ENCODE results near the gene DGKD. TPM values are rescaled to one million over a fixed set of nuclear protein-coding genes. Genes with fewer than 3 reads are reported as not detected.

The DGKD gene
- total RNA-seq, 1 donor: 16.0 TPM

- TF ChIP-seq CTCF (IDR thresholded peaks at IDR 0.05; ENCODE audit: insufficient read depth, low read depth, low read length): no peak
Measured at GRCh38 chr2:233501198-233502076, 147.1 kb downstream of the DGKD start.

GRCh38 chr2:233503481-233503880 is 149.2 kb downstream of the DGKD start:
- no peak for DNase-seq (ENCODE audit: low read depth)
- TF ChIP-seq CTCF (IDR thresholded peaks at IDR 0.05; ENCODE audit: insufficient read depth, low read depth, low read length): no peak
- H3K4me3 ChIP-seq (ENCODE audit: low read depth, low read length): no peak overlapping the region

More at GRCh38 chr2:233501198-233502076, 147.1 kb downstream of the DGKD start:
- no peak overlapping the region for H3K4me3 ChIP-seq (ENCODE audit: low read depth, low read length)
- no peak for DNase-seq (ENCODE audit: low read depth)

- no peak for TF ChIP-seq CTCF (IDR thresholded peaks at IDR 0.05; ENCODE audit: insufficient read depth, low read depth, low read length)
- no peak overlapping the region for H3K4me3 ChIP-seq (ENCODE audit: low read depth, low read length)
- no peak for DNase-seq (ENCODE audit: low read depth)
Measured at GRCh38 chr2:233503947-233504637, 149.8 kb downstream of the DGKD start.

- no peak for TF ChIP-seq CTCF (IDR thresholded peaks at IDR 0.05; ENCODE audit: insufficient read depth, low read depth, low read length)
- DNase-seq (ENCODE audit: low read depth): peak; percentile 5
- H3K4me3 ChIP-seq (ENCODE audit: low read depth, low read length): no peak overlapping the region
Measured at GRCh38 chr2:233513953-233514655, 159.8 kb downstream of the DGKD start.

GRCh38 chr2:233519787-233520611 is 165.7 kb downstream of the DGKD start:
- no peak overlapping the region for H3K4me3 ChIP-seq (ENCODE audit: low read depth, low read length)
- no peak for TF ChIP-seq CTCF (IDR thresholded peaks at IDR 0.05; ENCODE audit: insufficient read depth, low read depth, low read length)
- DNase-seq (ENCODE audit: low read depth): peak; percentile 23

Small RNA genes lying within 50 kb of the gene (small RNA-seq; reads per million reads assigned to genes)
- gene RF00019: not detected

Other genes starting within 250 kb of the DGKD start
- 27.4 and 41.0 TPM in 2 replicates for gene ATG16L1, start 102.8 kb upstream of the DGKD start, total RNA-seq
- gene SAG, start 46.7 kb upstream of the DGKD start, total RNA-seq: not detected in 2 replicates
- 28.3 and 48.8 TPM in 2 replicates for gene USP40, start 212.3 kb downstream of the DGKD start, total RNA-seq